ENCODE measurements around the gene LRFN2.

Gene LRFN2

GRCh38 chr6:40543776-40544175 is 43.4 kb downstream of the LRFN2 start:
- no peak for DNase-seq (ENCODE audit: low spot score)

- DNase-seq (ENCODE audit: low spot score): no peak
Measured at GRCh38 chr6:40543146-40543545, 44.0 kb downstream of the LRFN2 start.

- no peak for DNase-seq (ENCODE audit: low spot score)
Measured at GRCh38 chr6:40542175-40542764, 44.9 kb downstream of the LRFN2 start.

- DNase-seq (ENCODE audit: low spot score): no peak
Measured at GRCh38 chr6:40541556-40542174, 45.5 kb downstream of the LRFN2 start.

GRCh38 chr6:40540790-40541189 is 46.4 kb downstream of the LRFN2 start:
- no peak for DNase-seq (ENCODE audit: low spot score)

- no peak for DNase-seq (ENCODE audit: low spot score)
Measured at GRCh38 chr6:40539853-40540252, 47.3 kb downstream of the LRFN2 start.

GRCh38 chr6:40538556-40538955 is 48.6 kb downstream of the LRFN2 start:
- no peak for DNase-seq (ENCODE audit: low spot score)

GRCh38 chr6:40537446-40537845 is 49.7 kb downstream of the LRFN2 start:
- DNase-seq (ENCODE audit: low spot score): no peak

GRCh38 chr6:40536442-40536841 is 50.7 kb downstream of the LRFN2 start:
- no peak for DNase-seq (ENCODE audit: low spot score)

- DNase-seq (ENCODE audit: low spot score): no peak
Measured at GRCh38 chr6:40535819-40536380, 51.3 kb downstream of the LRFN2 start.

- DNase-seq (ENCODE audit: low spot score): no peak
Measured at GRCh38 chr6:40535110-40535818, 51.9 kb downstream of the LRFN2 start.

GRCh38 chr6:40532349-40533000 is 54.7 kb downstream of the LRFN2 start:
- no peak for DNase-seq (ENCODE audit: low spot score)

GRCh38 chr6:40529919-40530318 is 57.2 kb downstream of the LRFN2 start:
- DNase-seq (ENCODE audit: low spot score): no peak

- no peak for DNase-seq (ENCODE audit: low spot score)
Measured at GRCh38 chr6:40529040-40529439, 58.1 kb downstream of the LRFN2 start.

- no peak for DNase-seq (ENCODE audit: low spot score)
Measured at GRCh38 chr6:40528051-40528450, 59.1 kb downstream of the LRFN2 start.

GRCh38 chr6:40526036-40526435 is 61.1 kb downstream of the LRFN2 start:
- DNase-seq (ENCODE audit: low spot score): no peak

- DNase-seq (ENCODE audit: low spot score): no peak
Measured at GRCh38 chr6:40524797-40525585, 62.2 kb downstream of the LRFN2 start.

- DNase-seq (ENCODE audit: low spot score): no peak
Measured at GRCh38 chr6:40523505-40524172, 63.5 kb downstream of the LRFN2 start.

GRCh38 chr6:40521496-40521895 is 65.7 kb downstream of the LRFN2 start:
- no peak for DNase-seq (ENCODE audit: low spot score)

GRCh38 chr6:40520678-40521077 is 66.5 kb downstream of the LRFN2 start:
- DNase-seq (ENCODE audit: low spot score): no peak

- DNase-seq (ENCODE audit: low spot score): no peak
Measured at GRCh38 chr6:40520084-40520483, 67.1 kb downstream of the LRFN2 start.
